HG03045 (cell line): ENCODE results near the gene HS1BP3.

Experiments
- ATAC-seq: cut with Tn5 transposase; IDR thresholded peaks from one replicate; pipeline ENCODE4 v1.9.1; 2021; ENCODE audit warnings: mild to moderate bottlenecking, moderate library complexity; ENCODE audit not compliant: unreplicated experiment

Gene HS1BP3

GRCh38 chr2:20588918-20589871, 61.7 kb downstream of the HS1BP3 start:
- no peak for ATAC-seq

GRCh38 chr2:20585710-20586594, 64.9 kb downstream of the HS1BP3 start:
- no peak for ATAC-seq

GRCh38 chr2:20585359-20585709, 65.6 kb downstream of the HS1BP3 start:
- ATAC-seq: no peak

DNA sequence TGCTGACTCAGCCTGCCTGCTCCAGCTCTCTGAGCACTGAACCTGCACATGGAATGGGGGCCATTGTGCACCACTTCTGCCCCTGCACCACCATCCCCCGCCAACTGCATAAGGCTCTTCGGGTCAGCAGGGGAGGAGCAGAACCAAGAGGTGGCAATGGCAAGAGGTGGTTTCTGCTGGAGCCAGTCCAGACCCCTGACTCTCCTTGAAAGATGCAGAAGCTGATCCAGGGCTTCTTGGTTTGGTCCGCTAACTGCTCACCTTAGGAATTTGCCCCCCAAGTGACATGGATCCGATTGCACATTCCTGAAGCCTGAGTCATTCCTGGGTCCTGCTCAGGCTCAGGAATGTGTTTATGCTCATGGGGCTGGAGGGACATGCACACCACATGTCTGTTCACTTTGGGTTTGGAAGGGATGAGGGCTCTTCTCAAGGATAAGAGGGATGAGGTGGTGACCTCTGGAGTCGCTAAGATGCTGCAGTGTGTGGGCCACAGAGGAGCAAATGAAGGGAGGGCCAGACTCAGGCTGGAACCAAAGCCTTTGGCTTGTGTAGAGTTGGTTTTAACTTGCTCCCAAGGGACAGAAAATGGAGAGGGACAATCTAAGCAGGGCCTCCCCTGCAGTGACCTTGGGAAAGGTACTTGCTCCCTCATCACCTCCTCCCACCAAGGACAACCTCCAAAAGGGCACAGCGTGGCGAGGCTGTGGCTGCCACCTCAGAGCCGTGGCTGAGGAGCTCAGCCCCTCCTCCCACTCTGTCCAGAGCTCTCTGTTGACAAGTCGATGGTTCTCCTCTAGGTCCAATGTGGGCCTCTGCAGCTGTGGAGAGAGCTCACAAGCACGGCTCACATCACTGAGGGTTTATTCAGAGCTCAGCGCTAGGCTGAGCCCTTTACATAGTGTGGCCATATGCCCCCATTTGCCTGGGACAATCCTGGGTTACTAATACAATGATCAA, 66.2 kb downstream of the HS1BP3 start:
- no peak for ATAC-seq

DNA sequence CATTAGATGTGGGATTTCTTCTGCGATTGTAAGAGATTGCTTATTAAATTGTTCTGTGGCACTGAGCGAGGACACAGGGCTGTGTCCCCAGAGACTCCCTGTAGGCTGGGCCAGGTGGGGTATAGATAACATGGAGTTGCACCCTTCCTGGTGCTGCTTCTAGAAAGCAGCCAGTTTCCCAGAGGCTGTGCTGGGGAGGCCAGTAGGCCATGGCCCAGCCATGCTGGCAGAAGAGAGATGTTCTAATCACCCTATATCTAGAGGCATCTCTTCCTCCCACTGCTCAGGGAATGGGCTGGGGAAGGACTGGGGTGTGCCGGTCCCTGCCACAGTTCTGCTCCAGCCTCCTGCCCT, 66.9 kb downstream of the HS1BP3 start:
- ATAC-seq: no peak

DNA sequence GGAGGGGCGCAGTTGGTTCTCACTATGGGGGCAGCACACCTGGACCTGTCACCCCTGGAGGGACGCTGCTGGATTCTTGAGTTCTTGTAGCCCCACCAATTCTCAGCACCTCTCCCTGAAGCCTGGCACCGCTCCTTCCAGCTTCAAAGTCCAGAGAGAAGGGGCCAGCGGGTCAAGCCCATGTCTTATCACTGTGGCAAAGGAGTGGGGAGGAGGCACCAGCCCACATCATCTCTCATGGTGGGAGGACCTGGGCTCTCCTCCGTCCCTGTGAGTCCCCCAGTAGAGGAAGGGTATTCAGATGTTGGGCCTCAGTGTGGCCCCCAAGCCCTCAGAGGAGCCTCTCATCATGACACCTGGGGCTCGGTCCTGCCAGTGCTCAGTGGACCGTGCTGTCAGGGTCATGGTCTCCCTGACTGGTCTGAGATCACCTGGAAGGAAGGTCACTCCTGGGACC, 67.4 kb downstream of the HS1BP3 start:
- ATAC-seq: no peak

GRCh38 chr2:20582600-20583221, 68.2 kb downstream of the HS1BP3 start:
- no peak for ATAC-seq

GRCh38 chr2:20580690-20581437, 70.0 kb downstream of the HS1BP3 start:
- no peak for ATAC-seq

DNA sequence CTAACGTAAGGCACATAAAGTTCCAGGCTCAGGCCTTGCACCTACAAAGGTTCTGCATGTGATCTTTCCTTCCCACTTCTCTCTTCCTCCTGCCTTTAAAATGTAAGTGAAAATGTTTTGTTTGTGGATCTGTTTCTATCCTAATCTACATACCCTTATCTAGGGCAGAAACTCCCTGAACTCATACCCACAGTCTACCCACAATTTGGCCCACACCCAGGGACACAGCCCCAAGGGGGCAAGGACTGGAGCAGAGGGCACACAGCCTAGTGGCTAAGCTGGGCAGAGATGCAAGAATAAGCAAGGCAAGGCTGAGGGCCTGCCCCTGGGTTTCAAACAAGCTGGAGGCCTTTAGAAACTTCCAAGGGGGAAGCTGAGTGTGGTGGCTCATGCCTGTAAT, 71.0 kb downstream of the HS1BP3 start:
- ATAC-seq: no peak

GRCh38 chr2:20578895-20579825, 71.7 kb downstream of the HS1BP3 start:
- peak; percentile 45 for ATAC-seq

- ATAC-seq: no peak
Observed at GRCh38 chr2:20578266-20578894, 72.5 kb downstream of the HS1BP3 start.

DNA sequence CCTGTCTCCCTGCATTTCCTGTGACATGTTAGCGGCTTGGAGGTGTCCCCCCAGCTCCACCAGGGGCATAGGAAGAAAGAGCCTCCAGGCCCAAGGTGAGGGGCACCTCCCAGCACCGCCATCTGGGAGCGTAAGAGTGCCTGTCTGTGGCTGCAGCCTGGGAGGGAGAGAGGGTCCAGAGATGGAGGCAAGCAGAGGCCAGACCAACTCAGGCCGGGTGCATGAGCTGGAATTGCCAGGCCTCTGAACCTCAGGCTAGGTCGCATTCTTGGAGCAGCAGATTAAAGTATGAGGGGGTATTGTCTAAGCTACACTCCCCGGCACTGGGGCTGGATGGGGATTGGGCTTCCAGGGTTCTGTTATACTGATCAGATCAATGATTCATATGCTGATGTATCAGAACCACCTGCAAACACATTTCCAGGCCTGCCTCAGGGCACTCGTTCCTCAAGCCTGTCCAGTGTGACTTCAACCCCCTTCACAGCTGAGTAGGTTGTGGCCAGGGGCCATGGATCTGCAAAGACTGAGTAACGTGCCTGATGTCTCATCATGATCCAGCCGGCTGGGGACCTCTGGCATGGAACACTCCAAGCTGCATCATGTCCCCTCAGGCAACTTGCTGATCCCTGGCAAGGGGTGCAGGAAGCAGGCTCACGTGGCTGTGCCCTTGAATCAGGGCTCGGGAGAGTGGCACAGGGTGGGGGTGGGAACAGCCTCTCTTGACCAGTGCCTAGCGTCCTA, 73.2 kb downstream of the HS1BP3 start:
- ATAC-seq: no peak

- ATAC-seq: peak; percentile 82
Observed at GRCh38 chr2:20576598-20577115, 74.2 kb downstream of the HS1BP3 start.

GRCh38 chr2:20575935-20576597, 74.8 kb downstream of the HS1BP3 start:
- ATAC-seq: no peak

- no peak for ATAC-seq
Observed at GRCh38 chr2:20575414-20575813, 75.5 kb downstream of the HS1BP3 start.

DNA sequence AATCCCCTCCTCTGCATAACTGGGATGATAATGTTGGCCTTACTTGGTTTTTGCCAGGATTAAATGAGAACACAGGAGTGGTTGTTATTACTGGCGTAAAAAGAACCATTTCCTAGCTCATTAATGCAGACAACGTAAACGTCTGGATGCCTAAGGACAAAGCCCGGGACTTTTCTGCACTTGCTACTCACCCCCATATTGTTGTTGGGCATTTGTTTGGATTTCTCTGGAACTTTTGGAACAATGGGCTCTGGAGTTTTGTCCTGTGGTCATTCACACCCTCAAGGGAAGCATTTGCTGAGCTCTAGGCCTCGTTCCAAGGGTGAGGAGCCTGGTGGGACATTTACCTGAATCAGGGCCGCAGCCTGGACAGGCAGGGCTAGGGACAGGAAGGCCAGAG, 76.0 kb downstream of the HS1BP3 start:
- no peak for ATAC-seq
